HEK293 (cell line): ENCODE data around the gene C1orf141.

Experiments
- CTCF ChIA-PET: fragments of 350-600 bp; formaldehyde crosslinking; extraction: SDS; loops from one replicate; lab custom pipeline; 2021; ENCODE audit warnings: antibody characterized with exemption; lab: Yijun Ruan, JAX
- POLR2A ChIA-PET: fragments of 300-600 bp; formaldehyde crosslinking; extraction: SDS; loops from one replicate; lab custom pipeline; 2020; ENCODE audit warnings: antibody characterized with exemption, inconsistent platforms; lab: Yijun Ruan, JAX
- H3K27ac ChIP-seq: fragments of 200-500 bp; sonication (Bioruptor generic); 2 replicates; pipeline ENCODE4 v1.5.1; 2014; ENCODE audit warnings: low read depth, low read length, control low read depth, inconsistent platforms; ENCODE audit errors: extremely low read depth
- H3K36me3 ChIP-seq, 2 experiments: fragments of 200-500 bp in 1 of 2; sonication (Bioruptor generic) in 1 of 2; 1 replicate in 1 of 2; 2 replicates in 1 of 2; pipeline ENCODE4 v1.5.1; 2014 to 2017; ENCODE audit warnings: inconsistent platforms in 2 of 2, low read length in 2 of 2; ENCODE audit not compliant: control insufficient read depth in 2 of 2, insufficient read depth in 1 of 2
- H3K4me1 ChIP-seq: fragments of 200-500 bp; sonication (Bioruptor generic); 2 replicates; pipeline ENCODE4 v1.5.1; 2014; ENCODE audit warnings: mild to moderate bottlenecking, low read length, inconsistent platforms; ENCODE audit not compliant: control insufficient read depth, insufficient read depth
- H3K4me3 ChIP-seq: 2 replicates; pipeline ENCODE4 v1.5.1; 2011; ENCODE audit warnings: low read depth, mild to moderate bottlenecking, control low read depth, low read length, moderate library complexity
- H3K9me3 ChIP-seq: fragments of 200-500 bp; sonication (Bioruptor generic); 2 replicates; pipeline ENCODE4 v1.5.1; 2014; ENCODE audit warnings: low read depth, low read length, inconsistent platforms; ENCODE audit not compliant: control insufficient read depth, insufficient read depth
- FEZF1 ChIP-seq: fragments of 450-650 bp; formaldehyde crosslinking; IDR thresholded peaks from 2 replicates; pipeline ENCODE4 v1.5.1; 2016; ENCODE audit warnings: missing biosample characterization, missing genetic modification characterization
- HOXD13 ChIP-seq: sonication (generic); formaldehyde crosslinking; IDR thresholded peaks from 2 replicates; pipeline ENCODE4 v1.8.0; 2022; ENCODE audit warnings: missing genetic modification reagents, borderline replicate concordance
- MEIS1 ChIP-seq: sonication (generic); formaldehyde crosslinking; IDR thresholded peaks from 2 replicates; pipeline ENCODE4 v1.8.1; 2022; ENCODE audit warnings: missing genetic modification reagents, mild to moderate bottlenecking, borderline replicate concordance
- SCRT1 ChIP-seq: fragments of 450-650 bp; formaldehyde crosslinking; IDR thresholded peaks from 2 replicates; pipeline ENCODE4 v1.5.1; 2016; ENCODE audit warnings: missing biosample characterization, missing genetic modification characterization, borderline replicate concordance
- ZBTB10 ChIP-seq: fragments of 450-650 bp; formaldehyde crosslinking; IDR thresholded peaks from 2 replicates; pipeline ENCODE4 v1.5.1; 2016; ENCODE audit warnings: missing biosample characterization, missing genetic modification characterization
- ZFP69B ChIP-seq: fragments of 450-650 bp; formaldehyde crosslinking; IDR thresholded peaks from 2 replicates; pipeline ENCODE4 v1.5.1; 2016; ENCODE audit warnings: missing biosample characterization, missing genetic modification characterization
- ZIC2 ChIP-seq: fragments of 450-650 bp; formaldehyde crosslinking; IDR thresholded peaks from 2 replicates; pipeline ENCODE4 v1.5.1; 2016; ENCODE audit warnings: missing biosample characterization, missing genetic modification characterization
- ZNF140 ChIP-seq: fragments of 450-650 bp; formaldehyde crosslinking; IDR thresholded peaks from 2 replicates; pipeline ENCODE4 v1.5.1; 2016; ENCODE audit warnings: missing biosample characterization, missing genetic modification characterization
- ZNF146 ChIP-seq: fragments of 450-650 bp; formaldehyde crosslinking; IDR thresholded peaks from 2 replicates; pipeline ENCODE4 v1.5.1; 2016; ENCODE audit warnings: missing biosample characterization, missing genetic modification characterization
- ZNF174 ChIP-seq: fragments of 450-650 bp; formaldehyde crosslinking; IDR thresholded peaks from 2 replicates; pipeline ENCODE4 v1.5.0; 2017; ENCODE audit warnings: missing biosample characterization, mild to moderate bottlenecking, missing genetic modification characterization
- ZNF19 ChIP-seq: fragments of 450-650 bp; formaldehyde crosslinking; IDR thresholded peaks from 2 replicates; pipeline ENCODE4; 2016; ENCODE audit warnings: missing biosample characterization, missing genetic modification characterization, low read depth
- ZNF202 ChIP-seq: fragments of 450-650 bp; formaldehyde crosslinking; IDR thresholded peaks from 2 replicates; pipeline ENCODE4 v1.5.1; 2016; ENCODE audit warnings: missing biosample characterization, missing genetic modification characterization, borderline replicate concordance
- ZNF292 ChIP-seq: fragments of 450-650 bp; formaldehyde crosslinking; IDR thresholded peaks from 2 replicates; pipeline ENCODE4 v1.5.1; 2016; ENCODE audit warnings: low read depth, missing biosample characterization, missing genetic modification characterization, borderline replicate concordance
- ZNF37A ChIP-seq: fragments of 450-650 bp; IDR thresholded peaks from 2 replicates; pipeline ENCODE4 v1.5.1; 2018; ENCODE audit warnings: missing biosample characterization, missing genetic modification characterization
- ZNF521 ChIP-seq: fragments of 450-650 bp; formaldehyde crosslinking; IDR thresholded peaks from 2 replicates; pipeline ENCODE4 v1.5.1; 2017; ENCODE audit warnings: missing biosample characterization, mild to moderate bottlenecking, missing genetic modification characterization
- ZNF549 ChIP-seq: fragments of 450-650 bp; IDR thresholded peaks from 2 replicates; pipeline ENCODE4 v1.5.1; 2018; ENCODE audit warnings: missing biosample characterization, missing genetic modification characterization, mild to moderate bottlenecking, inconsistent platforms, moderate library complexity
- ZNF558 ChIP-seq: fragments of 450-650 bp; formaldehyde crosslinking; IDR thresholded peaks from 2 replicates; pipeline ENCODE4 v1.5.1; 2016; ENCODE audit warnings: missing biosample characterization, missing genetic modification characterization
- ZNF585B ChIP-seq: fragments of 450-650 bp; formaldehyde crosslinking; IDR thresholded peaks from 2 replicates; pipeline ENCODE4 v1.5.1; 2016; ENCODE audit warnings: missing biosample characterization, missing genetic modification characterization
- ZNF626 ChIP-seq: fragments of 450-650 bp; sonication (Bioruptor Pico); formaldehyde crosslinking; IDR thresholded peaks from 2 replicates; pipeline ENCODE4 v1.5.1; 2018; ENCODE audit warnings: missing biosample characterization, missing genetic modification characterization, inconsistent platforms
- ZNF639 ChIP-seq: fragments of 450-650 bp; formaldehyde crosslinking; IDR thresholded peaks from 2 replicates; pipeline ENCODE4 v1.5.1; 2016; ENCODE audit warnings: missing biosample characterization, missing genetic modification characterization
- ZNF707 ChIP-seq: fragments of 450-650 bp; formaldehyde crosslinking; IDR thresholded peaks from 2 replicates; pipeline ENCODE4 v1.5.1; 2016; ENCODE audit warnings: missing biosample characterization, missing genetic modification characterization
- TF ChIP-seq, protein P1 (sequence below): fragments of 450-650 bp; formaldehyde crosslinking; IDR thresholded peaks from 2 replicates; pipeline ENCODE4 v1.5.1; 2017; ENCODE audit warnings: missing biosample characterization, missing genetic modification characterization
- TF ChIP-seq, protein P2 (sequence below): fragments of 450-650 bp; formaldehyde crosslinking; IDR thresholded peaks from 2 replicates; pipeline ENCODE4 v1.5.1; 2016; ENCODE audit warnings: missing biosample characterization, missing genetic modification characterization

Gene C1orf141

GRCh38 chr1:67171574-67171955, 36.8 kb upstream of the C1orf141 start:
- no peak overlapping the region for H3K4me3 ChIP-seq
- H3K36me3 ChIP-seq, result no peaks in the 10 kb centered on the region
- no peak overlapping the region for H3K27ac ChIP-seq
- ChIA-PET CTCF (interaction anchor here (1.2 kb wide), 1 partner anchor 22 kb away, joined by 4 read pairs; no protein-coding TSS in a partner anchor), POLR2A (no interaction called here)
- H3K4me1 ChIP-seq, result no peaks in the 10 kb centered on the region
- H3K9me3 ChIP-seq, result no peaks in the 10 kb centered on the region
- no peak for TF ChIP-seq SCRT1
- TF ChIP-seq ZNF174, result no peak
- no peak for TF ChIP-seq ZNF19 (tag by site-specific recombination)
- TF ChIP-seq, protein P1, sequence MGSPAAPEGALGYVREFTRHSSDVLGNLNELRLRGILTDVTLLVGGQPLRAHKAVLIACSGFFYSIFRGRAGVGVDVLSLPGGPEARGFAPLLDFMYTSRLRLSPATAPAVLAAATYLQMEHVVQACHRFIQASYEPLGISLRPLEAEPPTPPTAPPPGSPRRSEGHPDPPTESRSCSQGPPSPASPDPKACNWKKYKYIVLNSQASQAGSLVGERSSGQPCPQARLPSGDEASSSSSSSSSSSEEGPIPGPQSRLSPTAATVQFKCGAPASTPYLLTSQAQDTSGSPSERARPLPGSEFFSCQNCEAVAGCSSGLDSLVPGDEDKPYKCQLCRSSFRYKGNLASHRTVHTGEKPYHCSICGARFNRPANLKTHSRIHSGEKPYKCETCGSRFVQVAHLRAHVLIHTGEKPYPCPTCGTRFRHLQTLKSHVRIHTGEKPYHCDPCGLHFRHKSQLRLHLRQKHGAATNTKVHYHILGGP, result no peak
- TF ChIP-seq ZNF292 (tag by site-specific recombination), result no peak
- TF ChIP-seq, all 188 proteins: peak for 0

DNA sequence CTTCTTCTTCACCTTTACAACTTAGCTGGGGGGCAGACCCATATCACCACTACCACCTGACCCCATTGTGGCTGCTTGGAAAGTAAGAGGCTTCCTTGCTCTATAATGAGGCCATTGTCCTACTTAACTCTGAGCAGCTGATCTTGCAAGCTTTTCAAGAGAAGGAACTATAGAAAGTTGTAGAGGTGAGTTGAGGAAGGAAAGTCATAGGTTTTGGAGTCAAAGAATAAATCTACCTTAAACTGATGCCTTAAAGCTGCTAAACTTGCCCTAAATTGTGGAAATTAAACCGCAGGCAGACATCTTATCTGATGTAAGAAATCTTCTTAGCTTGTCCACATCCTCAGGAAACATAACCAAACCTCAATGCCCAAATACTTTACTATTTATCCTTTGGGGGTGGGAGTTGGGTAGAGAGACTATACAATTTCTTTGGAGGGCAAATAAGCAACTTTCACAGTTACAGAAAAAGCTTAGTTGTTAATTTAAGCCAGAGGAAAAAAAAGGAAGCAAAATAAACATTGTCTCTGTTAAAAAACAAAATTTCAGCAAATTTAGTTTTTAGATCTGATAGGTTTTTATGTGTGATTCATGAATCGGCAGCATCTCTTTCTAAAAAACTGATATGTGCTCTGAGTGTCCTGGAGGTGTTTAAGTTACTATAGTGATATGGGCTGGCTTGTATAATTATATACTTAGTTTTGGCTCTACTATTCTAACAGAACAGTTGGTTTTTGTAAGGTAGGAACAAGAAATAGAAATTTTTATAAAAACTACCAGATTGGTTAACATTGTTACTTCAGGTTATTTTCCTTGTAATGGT, 36.2 kb upstream of the C1orf141 start:
- POLR2A ChIA-PET, result no interaction called here
- CTCF ChIA-PET, result interaction anchor here (1.2 kb wide), 1 partner anchor 22 kb away, joined by 4 read pairs; no protein-coding TSS in a partner anchor
- H3K27ac ChIP-seq, result no peak overlapping the region
- TF ChIP-seq MEIS1 (CRISPR knock-in tag), result no peak
- TF ChIP-seq, protein P2, sequence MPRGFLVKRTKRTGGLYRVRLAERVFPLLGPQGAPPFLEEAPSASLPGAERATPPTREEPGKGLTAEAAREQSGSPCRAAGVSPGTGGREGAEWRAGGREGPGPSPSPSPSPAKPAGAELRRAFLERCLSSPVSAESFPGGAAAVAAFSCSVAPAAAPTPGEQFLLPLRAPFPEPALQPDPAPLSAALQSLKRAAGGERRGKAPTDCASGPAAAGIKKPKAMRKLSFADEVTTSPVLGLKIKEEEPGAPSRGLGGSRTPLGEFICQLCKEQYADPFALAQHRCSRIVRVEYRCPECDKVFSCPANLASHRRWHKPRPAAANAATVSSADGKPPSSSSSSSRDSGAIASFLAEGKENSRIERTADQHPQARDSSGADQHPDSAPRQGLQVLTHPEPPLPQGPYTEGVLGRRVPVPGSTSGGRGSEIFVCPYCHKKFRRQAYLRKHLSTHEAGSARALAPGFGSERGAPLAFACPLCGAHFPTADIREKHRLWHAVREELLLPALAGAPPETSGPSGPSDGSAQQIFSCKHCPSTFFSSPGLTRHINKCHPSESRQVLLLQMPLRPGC (tag by site-specific recombination), result no peak
- TF ChIP-seq ZNF202, result no peak
- no peak for TF ChIP-seq ZIC2 (tag by site-specific recombination)
- no peak for TF ChIP-seq ZNF549 (tag by site-specific recombination)
- no peak for TF ChIP-seq SCRT1
- no peaks in the 10 kb centered on the region for H3K9me3 ChIP-seq
- no peaks in the 10 kb centered on the region for H3K4me1 ChIP-seq
- H3K4me3 ChIP-seq, result no peak overlapping the region
- H3K36me3 ChIP-seq, result no peaks in the 10 kb centered on the region

DNA sequence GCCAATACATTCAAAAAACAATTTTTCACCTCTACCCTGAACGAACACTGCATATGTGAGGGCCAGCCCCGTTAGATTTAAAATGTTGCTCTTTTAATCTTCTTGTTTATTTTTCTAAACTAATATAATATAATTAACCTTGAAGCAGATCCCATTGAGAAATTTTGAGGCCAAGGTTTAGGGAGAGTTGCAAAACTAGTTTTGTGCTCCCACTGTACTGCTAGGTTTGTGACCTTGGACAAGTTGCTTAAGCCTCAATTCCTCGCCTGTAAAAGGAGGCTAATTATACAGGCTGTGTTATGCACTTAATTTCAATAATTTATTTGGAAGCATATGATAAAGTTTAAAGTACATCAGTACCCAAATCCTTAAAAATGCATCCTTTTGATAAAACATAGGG, 35.2 kb upstream of the C1orf141 start:
- Histone ChIP-seq H3K4me3 (no peak overlapping the region), H3K9me3 (no peaks in the 10 kb centered on the region), H3K36me3 (no peaks in the 10 kb centered on the region), H3K27ac (no peak overlapping the region), H3K4me1 (no peaks in the 10 kb centered on the region)
- ChIA-PET POLR2A (no interaction called here), CTCF (no interaction called here)
- TF ChIP-seq ZNF626 (tag by site-specific recombination) (no peak), ZNF140 (no peak), HOXD13 (CRISPR knock-in tag) (no peak), ZNF146 (tag by site-specific recombination) (no peak), ZNF707 (tag by site-specific recombination) (no peak), FEZF1 (tag by site-specific recombination) (no peak), ZNF585B (tag by site-specific recombination) (no peak), ZFP69B (tag by site-specific recombination) (no peak), ZNF558 (tag by site-specific recombination) (no peak), ZBTB10 (no peak), ZNF521 (tag by site-specific recombination) (no peak), ZNF37A (no peak), ZNF639 (no peak)
- TF ChIP-seq, protein P2 (tag by site-specific recombination), result no peak
